B cell (primary cell): ENCODE results near the gene SYNPO. TPM values are rescaled to one million over a fixed set of nuclear protein-coding genes. Genes with fewer than 3 reads are reported as not detected.

ENCODE experiments used
- ATAC-seq: fragments of 200-7000 bp; cut with Tn5 transposase; one replicate; pipeline ENCODE4 v1.10.0; 2021; ENCODE audit warnings: low read depth, mild to moderate bottlenecking, moderate number of reproducible peaks, moderate library complexity
- CTCF ChIA-PET: fragments of 350-600 bp; sonication (Branson Sonifier 250); formaldehyde crosslinking; loops from one replicate; lab custom pipeline; 2021; ENCODE audit warnings: antibody characterized with exemption, inconsistent platforms; lab: Charles Lee
- POLR2A ChIA-PET: fragments of 350-600 bp; sonication (Branson Sonifier 250); formaldehyde crosslinking; loops from one replicate; lab custom pipeline; 2021; ENCODE audit warnings: antibody characterized with exemption; lab: Charles Lee
- DNase-seq: peaks from one replicate; pipeline ENCODE4 v3.0.0; 2013
- H2AFZ ChIP-seq: 2 replicates; pipeline ENCODE4 v1.6.1; 2012; ENCODE audit warnings: mild to moderate bottlenecking, low read depth, low read length; ENCODE audit not compliant: insufficient read depth, poor library complexity, severe bottlenecking
- H3K27ac ChIP-seq, 2 donors: 1 replicate in 1 of 2; 2 replicates in 1 of 2; pipeline ENCODE4 v1.5.1; 2012 to 2013; ENCODE audit warnings: low read length in 2 of 2, mild to moderate bottlenecking in 2 of 2, moderate library complexity in 1 of 2
- H3K27me3 ChIP-seq, 4 experiments: fragments of 200-600 bp in 1 of 4; sonication (generic) in 1 of 4; replicated peaks in 1 of 4; 1 replicate in 2 of 4; 2 replicates in 2 of 4; pipeline versions ENCODE4 v1.6.1 to v1.7.0; 2013 to 2016; ENCODE audit warnings: low read length in 3 of 4, mild to moderate bottlenecking in 2 of 4, mixed read lengths in 1 of 4, moderate library complexity in 1 of 4; ENCODE audit not compliant: insufficient read depth in 4 of 4, control insufficient read depth in 3 of 4; ENCODE audit errors: control extremely low read depth in 1 of 4
- H3K36me3 ChIP-seq, 2 experiments: replicated peaks in 1 of 2; 1 replicate in 1 of 2; 2 replicates in 1 of 2; pipeline versions ENCODE4 v1.6.1 to v1.7.1; 2013; ENCODE audit warnings: low read length in 1 of 2; ENCODE audit not compliant: insufficient read depth in 2 of 2, control insufficient read depth in 1 of 2; ENCODE audit errors: control extremely low read depth in 1 of 2, extremely low read depth in 1 of 2
- H3K4me1 ChIP-seq, 2 donors: fragments of 200-600 bp in 1 of 2; sonication (generic) in 1 of 2; 1 replicate in 1 of 2; 2 replicates in 1 of 2; pipeline versions ENCODE4 v1.5.1 to v1.6.1; 2013 to 2017; ENCODE audit warnings: low read length in 2 of 2; ENCODE audit not compliant: control insufficient read depth in 2 of 2, insufficient read depth in 2 of 2
- H3K4me2 ChIP-seq: replicated peaks from 2 replicates; pipeline ENCODE3; 2012; ENCODE audit warnings: mild to moderate bottlenecking, low read depth, low read length; ENCODE audit not compliant: poor library complexity, severe bottlenecking
- H3K4me3 ChIP-seq, 5 experiments: fragments of 200-600 bp in 1 of 5; sonication (generic) in 1 of 5; 1 replicate in 3 of 5; 2 replicates in 2 of 5; pipeline versions ENCODE4 v1.5.1 to v1.7.0; 2011 to 2016; ENCODE audit warnings: low read length in 4 of 5, mild to moderate bottlenecking in 4 of 5, low read depth in 2 of 5, control low read depth in 1 of 5, moderate library complexity in 1 of 5; ENCODE audit not compliant: insufficient read depth in 1 of 5; ENCODE audit errors: control extremely low read depth in 1 of 5, extremely low read depth in 1 of 5
- H3K79me2 ChIP-seq: fragments of 200-600 bp; sonication (generic); one replicate; pipeline ENCODE4 v1.6.0; 2016; ENCODE audit warnings: low read length; ENCODE audit not compliant: control insufficient read depth, insufficient read depth
- H3K9ac ChIP-seq: fragments of 200-600 bp; sonication (generic); 2 replicates; pipeline ENCODE4 v1.6.1; 2017; ENCODE audit warnings: mild to moderate bottlenecking, low read length, moderate library complexity
- H3K9me3 ChIP-seq, 3 donors: one replicate each; pipeline versions ENCODE4 v1.6.1 to v1.7.1; 2013; ENCODE audit warnings: low read length in 2 of 3; ENCODE audit not compliant: control insufficient read depth in 2 of 3, insufficient read depth in 1 of 3; ENCODE audit errors: control extremely low read depth in 1 of 3
- H4K20me1 ChIP-seq: 2 replicates; pipeline ENCODE4 v1.6.0; 2012; ENCODE audit warnings: mild to moderate bottlenecking, low read length; ENCODE audit not compliant: insufficient read depth, control insufficient read depth, poor library complexity, severe bottlenecking
- H3K27ac Mint-ChIP-seq: one replicate; pipeline ENCODE4 v1.8.0; 2021; ENCODE audit warnings: mixed read lengths
- H3K27me3 Mint-ChIP-seq: one replicate; pipeline ENCODE4 v1.8.0; 2021; ENCODE audit warnings: mixed read lengths
- H3K4me1 Mint-ChIP-seq: one replicate; pipeline ENCODE4 v1.8.0; 2021; ENCODE audit warnings: mixed read lengths
- H3K4me3 Mint-ChIP-seq: one replicate; pipeline ENCODE4 v1.8.0; 2021; ENCODE audit warnings: mixed read lengths
- H3K9me3 Mint-ChIP-seq: one replicate; pipeline ENCODE4 v1.8.0; 2022; ENCODE audit warnings: mixed read lengths; ENCODE audit not compliant: insufficient read depth
- CTCF ChIP-seq: fragments of 200-600 bp; IDR thresholded peaks from one replicate; pipeline ENCODE4 v1.8.0; 2022; ENCODE audit warnings: antibody characterized with exemption, mild to moderate bottlenecking
- EZH2 ChIP-seq: IDR thresholded peaks from 2 replicates; pipeline ENCODE4 v1.6.1; 2012; ENCODE audit warnings: borderline replicate concordance, low read depth, mild to moderate bottlenecking, moderate library complexity, low read length; ENCODE audit not compliant: insufficient read depth, poor library complexity, severe bottlenecking
- WGBS: methylation state at CpG from one replicate; pipeline ENCODE4 v1.1.5; 2013; ENCODE audit warnings: missing lambda C conversion rate; ENCODE audit not compliant: insufficient coverage; 5-methylcytosine and 5-hydroxymethylcytosine counted together
- intact Hi-C: fragments of 100-400 bp; cut with micrococcal nuclease; formaldehyde crosslinking; loops from one replicate; pipeline ENCODE4 v1.10.0; 2022
- polyA plus RNA-seq: library from polyadenylated mRNA; depleted of rRNA; stranded (reverse); fragments of >200 nt; gene quantifications from 2 replicates; pipeline ENCODE4 v1.2.3, GENCODE V29; 2012
- total RNA-seq, 2 donors: library from RNA; stranded (reverse); fragments of 120-200 nt in 1 of 2; gene quantifications; 1 replicate in 1 of 2; 2 replicates in 1 of 2; pipeline versions ENCODE4 v1.2.3 to v1.2.4, GENCODE V29; 2013 to 2022

Gene SYNPO
- total and polyA plus RNA-seq, 2 donors (not counting 1 experiment from before 2014, with no cell fraction given): 13.2 to 16.8 TPM

- no peak for DNase-seq
- TF ChIP-seq CTCF (no peak), EZH2 (no peak)
- WGBS: 95% methylated on average over 16 of the region's 16 CpGs
- no peaks in the 10 kb centered on the region for H3K27me3 Mint-ChIP-seq
- no peak overlapping the region for H3K4me3 ChIP-seq
- H3K9ac ChIP-seq: no peak overlapping the region
- peaks cover 5% of the 10 kb centered on the region for H3K4me1 Mint-ChIP-seq
- H3K27me3 ChIP-seq: no peaks in the 10 kb centered on the region
- H3K27ac Mint-ChIP-seq: no peak overlapping the region
- H3K36me3 ChIP-seq: peaks cover 0 to 19% of the 10 kb centered on the region in 2 experiments
- H3K4me3 Mint-ChIP-seq: no peak overlapping the region
- H3K79me2 ChIP-seq: no peaks in the 10 kb centered on the region
- ATAC-seq: no peak
- H3K9me3 ChIP-seq: no peaks in the 10 kb centered on the region
- no peak overlapping the region for H2AFZ ChIP-seq
- no peak overlapping the region for H3K27ac ChIP-seq
- peaks cover 8% of the 10 kb centered on the region for H4K20me1 ChIP-seq
- intact Hi-C loops: no loop called here
- no peaks in the 10 kb centered on the region for H3K4me1 ChIP-seq
- H3K4me2 ChIP-seq: no peak overlapping the region
- CTCF ChIA-PET: interaction anchor here (1.0 to 1.1 kb wide), 2 partner anchors 10 to 85 kb away, joined by 3 read pairs; no protein-coding TSS in a partner anchor
- POLR2A ChIA-PET: no interaction called here
- no peaks in the 10 kb centered on the region for H3K9me3 Mint-ChIP-seq
Observed at GRCh38 chr5:150648294-150649107, 8.0 kb downstream of the SYNPO start.
